GM18526 (cell line): ENCODE measurements around the gene UBR3.

Source experiments
- POLR2A ChIP-seq: IDR thresholded peaks from 3 replicates; pipeline ENCODE4 v1.6.1; 2011; ENCODE audit not compliant: insufficient read length; ENCODE audit errors: extremely low read depth

The UBR3 gene

GRCh38 chr2:169819106-169819505 lies 8.1 kb upstream of the UBR3 start:
- no peak for TF ChIP-seq POLR2A

- TF ChIP-seq POLR2A, result no peak
These were observed 5.2 kb upstream of the UBR3 start for GRCh38 chr2:169822036-169822435.

- TF ChIP-seq POLR2A, result no peak
These were observed 4.4 kb upstream of the UBR3 start for GRCh38 chr2:169822785-169823392.

GRCh38 chr2:169823996-169824372 lies 3.3 kb upstream of the UBR3 start:
- no peak for TF ChIP-seq POLR2A

- TF ChIP-seq POLR2A, result peak; percentile 92
These were observed 2.6 kb upstream of the UBR3 start, which contains the start of gene METTL5 for GRCh38 chr2:169824373-169825333. TSS of gene METTL5 (minus strand) at chr2:169824905. CDS start at chr2:169824597, 308 bp downstream.

GRCh38 chr2:169828141-169828811 lies 1.0 kb downstream of the UBR3 start:
- no peak for TF ChIP-seq POLR2A

GRCh38 chr2:169834401-169834800 lies 7.1 kb downstream of the UBR3 start:
- no peak for TF ChIP-seq POLR2A

GRCh38 chr2:169838743-169839489 lies 11.7 kb downstream of the UBR3 start:
- no peak for TF ChIP-seq POLR2A

GRCh38 chr2:169839954-169840746 lies 12.9 kb downstream of the UBR3 start:
- no peak for TF ChIP-seq POLR2A

GRCh38 chr2:169840747-169841142 lies 13.5 kb downstream of the UBR3 start:
- no peak for TF ChIP-seq POLR2A

GRCh38 chr2:169845016-169845415 lies 17.8 kb downstream of the UBR3 start:
- no peak for TF ChIP-seq POLR2A

- no peak for TF ChIP-seq POLR2A
These were observed 22.5 kb downstream of the UBR3 start for GRCh38 chr2:169849710-169850109.

- no peak for TF ChIP-seq POLR2A
These were observed 25.9 kb downstream of the UBR3 start for GRCh38 chr2:169853041-169853668.

GRCh38 chr2:169859423-169859822 lies 32.2 kb downstream of the UBR3 start:
- no peak for TF ChIP-seq POLR2A

- TF ChIP-seq POLR2A, result no peak
These were observed 32.9 kb downstream of the UBR3 start for GRCh38 chr2:169860149-169860548.
